ENCODE results near the gene PRPF31. TPM values are rescaled to one million over a fixed set of nuclear protein-coding genes. Genes with fewer than 3 reads are reported as not detected.
A peak's percentile ranks its signal among the peaks of the same experiment; 100 is the strongest.

PRPF31 gene
- total and polyA plus RNA-seq, 9 of the 15 experiments (the other 6 are each of a cell fraction or from before 2014, with no cell fraction given) = 5.8 to 92.2 (median 69.2) TPM

DNA sequence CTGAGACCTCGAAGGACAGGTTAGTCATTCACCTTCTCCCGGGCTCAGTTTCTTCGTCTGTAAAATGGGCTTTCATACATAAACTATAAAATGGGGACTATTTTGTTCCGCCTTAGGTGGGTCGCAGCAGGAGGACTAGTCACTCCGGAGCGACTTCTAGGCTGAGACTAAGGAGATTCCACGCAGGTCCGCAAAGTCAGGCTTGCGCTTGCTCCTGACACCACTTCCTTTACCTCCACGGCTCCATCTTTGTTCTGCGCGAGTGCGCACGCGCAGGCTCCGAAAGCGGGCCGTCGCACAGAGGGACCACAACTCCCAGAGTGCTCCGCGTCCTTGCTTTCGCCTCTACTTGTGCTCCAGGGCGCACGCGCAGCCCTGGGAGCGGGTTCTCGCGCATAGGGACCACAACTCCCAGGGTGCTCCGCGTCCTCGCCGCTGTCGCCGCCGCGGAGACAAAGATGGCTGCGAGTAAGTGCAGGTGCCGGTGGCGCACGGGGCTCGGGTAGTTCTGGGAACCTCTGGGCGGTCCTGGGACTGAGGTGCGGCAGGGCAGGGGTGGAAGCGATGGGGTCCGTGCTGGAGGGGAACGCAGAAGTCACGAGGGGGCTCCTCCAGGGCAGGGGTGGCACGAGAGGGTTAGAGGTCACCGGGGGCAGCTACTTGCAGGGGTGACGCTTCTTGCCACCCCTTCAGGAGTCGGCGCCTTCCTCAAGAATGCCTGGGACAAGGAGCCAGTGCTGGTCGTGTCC is 13.0 kb upstream of the PRPF31 start, which contains the start of gene NDUFA3 (continued):
- TF ChIP-seq, protein P1, sequence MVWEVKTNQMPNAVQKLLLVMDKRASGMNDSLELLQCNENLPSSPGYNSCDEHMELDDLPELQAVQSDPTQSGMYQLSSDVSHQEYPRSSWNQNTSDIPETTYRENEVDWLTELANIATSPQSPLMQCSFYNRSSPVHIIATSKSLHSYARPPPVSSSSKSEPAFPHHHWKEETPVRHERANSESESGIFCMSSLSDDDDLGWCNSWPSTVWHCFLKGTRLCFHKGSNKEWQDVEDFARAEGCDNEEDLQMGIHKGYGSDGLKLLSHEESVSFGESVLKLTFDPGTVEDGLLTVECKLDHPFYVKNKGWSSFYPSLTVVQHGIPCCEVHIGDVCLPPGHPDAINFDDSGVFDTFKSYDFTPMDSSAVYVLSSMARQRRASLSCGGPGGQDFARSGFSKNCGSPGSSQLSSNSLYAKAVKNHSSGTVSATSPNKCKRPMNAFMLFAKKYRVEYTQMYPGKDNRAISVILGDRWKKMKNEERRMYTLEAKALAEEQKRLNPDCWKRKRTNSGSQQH (CRISPR knock-in tag; IDR thresholded peaks at IDR 0.05) = no peak
- TF ChIP-seq EGR1 (conservative IDR thresholded peaks at IDR 0.05) (no peak; the same call in 1 of the 2 replicates), CHD2 (IDR thresholded peaks at IDR 0.05; ENCODE audit: low read depth, low read length) (peak; percentile 66; the same call in 1 of the 2 replicates), RBM25 (IDR thresholded peaks at IDR 0.05; ENCODE audit: low read depth, low read length, severe bottlenecking) (peak; percentile 97), CREM (IDR thresholded peaks at IDR 0.05; ENCODE audit: low read depth) (peak; percentile 95), EZH2 (IDR thresholded peaks at IDR 0.05; ENCODE audit: borderline replicate concordance, low read depth, low read length) (no peak), SP1 (CRISPR knock-in tag; IDR thresholded peaks at IDR 0.05) (peak; percentile 80; the same call in 1 of the 2 replicates), RBM34 (IDR thresholded peaks at IDR 0.05; ENCODE audit: borderline replicate concordance, insufficient read depth, low read length) (no peak), ZFX (CRISPR knock-in tag; IDR thresholded peaks at IDR 0.05) (0 out of 2 replicates have a peak, but pooled peaks have one; percentile 45), TBP (optimal IDR thresholded peaks at IDR 0.05; ENCODE audit: low read depth, low read length) (peak; percentile 80), HDAC1 (IDR thresholded peaks at IDR 0.05) (peak; percentile 70 to 81; a peak in 3 of 4 replicates), BDP1 (IDR thresholded peaks at IDR 0.05; ENCODE audit: insufficient read depth, insufficient read length) (no peak), GATA2 (CRISPR knock-in tag; IDR thresholded peaks at IDR 0.05) (no peak), GATAD2B (IDR thresholded peaks at IDR 0.05; ENCODE audit: borderline replicate concordance) (no peak), GABPA (tag; conservative IDR thresholded peaks at IDR 0.05; ENCODE audit: low read depth) (peak; percentile 53; the same call in 1 of the 2 replicates), MIER1 (IDR thresholded peaks at IDR 0.05; ENCODE audit: low read depth) (no peak; the same call in 1 of the 2 replicates), SNRNP70 (optimal IDR thresholded peaks at IDR 0.05; ENCODE audit: low read depth, low read length) (no peak), MAFK (IDR thresholded peaks at IDR 0.05; ENCODE audit: low read length) (peak; percentile 4; the same call in 1 of the 2 replicates), FUS (optimal IDR thresholded peaks at IDR 0.05; ENCODE audit: low read depth, low read length) (no peak), GABPB2 (CRISPR knock-in tag; conservative IDR thresholded peaks at IDR 0.05) (no peak), SRF (CRISPR knock-in tag; IDR thresholded peaks at IDR 0.05) (no peak)
- TF ChIP-seq, protein P2, sequence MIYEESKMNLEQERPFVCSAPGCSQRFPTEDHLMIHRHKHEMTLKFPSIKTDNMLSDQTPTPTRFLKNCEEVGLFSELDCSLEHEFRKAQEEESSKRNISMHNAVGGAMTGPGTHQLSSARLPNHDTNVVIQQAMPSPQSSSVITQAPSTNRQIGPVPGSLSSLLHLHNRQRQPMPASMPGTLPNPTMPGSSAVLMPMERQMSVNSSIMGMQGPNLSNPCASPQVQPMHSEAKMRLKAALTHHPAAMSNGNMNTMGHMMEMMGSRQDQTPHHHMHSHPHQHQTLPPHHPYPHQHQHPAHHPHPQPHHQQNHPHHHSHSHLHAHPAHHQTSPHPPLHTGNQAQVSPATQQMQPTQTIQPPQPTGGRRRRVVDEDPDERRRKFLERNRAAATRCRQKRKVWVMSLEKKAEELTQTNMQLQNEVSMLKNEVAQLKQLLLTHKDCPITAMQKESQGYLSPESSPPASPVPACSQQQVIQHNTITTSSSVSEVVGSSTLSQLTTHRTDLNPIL (CRISPR knock-in tag; IDR thresholded peaks at IDR 0.05) = no peak
- TF ChIP-seq, protein P3, sequence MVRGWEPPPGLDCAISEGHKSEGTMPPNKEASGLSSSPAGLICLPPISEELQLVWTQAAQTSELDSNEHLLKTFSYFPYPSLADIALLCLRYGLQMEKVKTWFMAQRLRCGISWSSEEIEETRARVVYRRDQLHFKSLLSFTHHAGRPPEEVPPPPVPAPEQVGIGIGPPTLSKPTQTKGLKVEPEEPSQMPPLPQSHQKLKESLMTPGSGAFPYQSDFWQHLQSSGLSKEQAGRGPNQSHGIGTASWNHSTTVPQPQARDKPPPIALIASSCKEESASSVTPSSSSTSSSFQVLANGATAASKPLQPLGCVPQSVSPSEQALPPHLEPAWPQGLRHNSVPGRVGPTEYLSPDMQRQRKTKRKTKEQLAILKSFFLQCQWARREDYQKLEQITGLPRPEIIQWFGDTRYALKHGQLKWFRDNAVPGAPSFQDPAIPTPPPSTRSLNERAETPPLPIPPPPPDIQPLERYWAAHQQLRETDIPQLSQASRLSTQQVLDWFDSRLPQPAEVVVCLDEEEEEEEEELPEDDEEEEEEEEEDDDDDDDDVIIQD (CRISPR knock-in tag; IDR thresholded peaks at IDR 0.05) = no peak
- TF ChIP-seq, protein P4, sequence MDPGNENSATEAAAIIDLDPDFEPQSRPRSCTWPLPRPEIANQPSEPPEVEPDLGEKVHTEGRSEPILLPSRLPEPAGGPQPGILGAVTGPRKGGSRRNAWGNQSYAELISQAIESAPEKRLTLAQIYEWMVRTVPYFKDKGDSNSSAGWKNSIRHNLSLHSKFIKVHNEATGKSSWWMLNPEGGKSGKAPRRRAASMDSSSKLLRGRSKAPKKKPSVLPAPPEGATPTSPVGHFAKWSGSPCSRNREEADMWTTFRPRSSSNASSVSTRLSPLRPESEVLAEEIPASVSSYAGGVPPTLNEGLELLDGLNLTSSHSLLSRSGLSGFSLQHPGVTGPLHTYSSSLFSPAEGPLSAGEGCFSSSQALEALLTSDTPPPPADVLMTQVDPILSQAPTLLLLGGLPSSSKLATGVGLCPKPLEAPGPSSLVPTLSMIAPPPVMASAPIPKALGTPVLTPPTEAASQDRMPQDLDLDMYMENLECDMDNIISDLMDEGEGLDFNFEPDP (CRISPR knock-in tag; IDR thresholded peaks at IDR 0.05) = no peak
